GM21529 (cell line): ENCODE measurements around the gene FOCAD.
"Not testable (repeated sequence)": the region's sequence is repeated elsewhere in the genome, so short reads cannot be mapped to it uniquely, and the experiment has no call there.

Source experiments
- ATAC-seq: cut with Tn5 transposase; IDR thresholded peaks from one replicate; pipeline ENCODE4 v1.9.1; 2021; ENCODE audit not compliant: unreplicated experiment

Gene FOCAD, protein sequence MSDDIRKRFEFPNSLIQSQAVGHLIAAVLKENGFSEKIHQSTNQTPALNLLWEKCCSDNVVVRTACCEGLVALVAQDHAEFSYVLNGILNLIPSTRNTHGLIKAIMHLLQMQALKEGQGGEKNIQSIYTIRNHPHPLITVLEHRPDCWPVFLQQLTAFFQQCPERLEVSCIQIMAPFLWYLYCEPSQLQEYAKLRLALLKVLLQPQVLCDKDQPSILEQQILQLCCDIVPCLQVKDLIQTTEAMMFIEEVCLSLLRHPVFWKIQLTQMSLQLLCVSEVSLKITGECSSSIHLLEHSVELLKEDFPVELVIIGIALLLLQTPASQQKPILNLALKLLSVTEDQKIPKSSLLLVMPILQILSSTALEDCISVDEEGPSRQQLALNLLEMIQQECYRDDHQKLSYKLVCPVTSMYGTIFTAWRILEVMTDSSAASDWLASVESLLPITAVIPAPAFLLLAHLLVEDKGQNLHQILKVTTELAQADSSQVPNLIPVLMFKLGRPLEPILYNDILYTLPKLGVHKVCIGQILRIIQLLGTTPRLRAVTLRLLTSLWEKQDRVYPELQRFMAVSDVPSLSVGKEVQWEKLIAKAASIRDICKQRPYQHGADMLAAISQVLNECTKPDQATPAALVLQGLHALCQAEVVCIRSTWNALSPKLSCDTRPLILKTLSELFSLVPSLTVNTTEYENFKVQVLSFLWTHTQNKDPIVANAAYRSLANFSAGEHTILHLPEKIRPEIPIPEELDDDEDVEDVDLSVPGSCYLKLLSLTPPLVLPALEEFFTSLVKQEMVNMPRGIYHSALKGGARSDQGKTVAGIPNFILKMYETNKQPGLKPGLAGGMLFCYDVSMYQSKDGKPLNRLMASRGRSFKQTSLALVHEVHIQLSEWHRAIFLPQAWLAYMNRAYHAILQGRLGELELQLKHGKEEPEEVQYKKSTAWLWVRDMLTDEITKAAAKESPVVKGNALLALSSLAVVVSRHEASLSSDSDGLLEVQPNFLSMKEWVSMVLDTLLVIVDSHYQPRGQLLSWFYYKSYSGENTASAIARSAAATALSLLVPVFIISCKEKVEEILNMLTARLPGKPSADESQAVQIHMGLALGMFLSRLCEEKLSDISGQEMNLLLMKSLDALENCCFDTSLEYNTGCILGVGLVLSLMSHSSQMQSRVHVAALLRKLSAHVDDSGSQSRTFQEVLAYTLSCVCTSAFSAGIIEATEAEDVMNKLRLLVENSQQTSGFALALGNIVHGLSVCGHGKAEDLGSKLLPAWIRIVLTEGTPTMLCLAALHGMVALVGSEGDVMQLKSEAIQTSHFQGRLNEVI (N-terminal part only)

DNA sequence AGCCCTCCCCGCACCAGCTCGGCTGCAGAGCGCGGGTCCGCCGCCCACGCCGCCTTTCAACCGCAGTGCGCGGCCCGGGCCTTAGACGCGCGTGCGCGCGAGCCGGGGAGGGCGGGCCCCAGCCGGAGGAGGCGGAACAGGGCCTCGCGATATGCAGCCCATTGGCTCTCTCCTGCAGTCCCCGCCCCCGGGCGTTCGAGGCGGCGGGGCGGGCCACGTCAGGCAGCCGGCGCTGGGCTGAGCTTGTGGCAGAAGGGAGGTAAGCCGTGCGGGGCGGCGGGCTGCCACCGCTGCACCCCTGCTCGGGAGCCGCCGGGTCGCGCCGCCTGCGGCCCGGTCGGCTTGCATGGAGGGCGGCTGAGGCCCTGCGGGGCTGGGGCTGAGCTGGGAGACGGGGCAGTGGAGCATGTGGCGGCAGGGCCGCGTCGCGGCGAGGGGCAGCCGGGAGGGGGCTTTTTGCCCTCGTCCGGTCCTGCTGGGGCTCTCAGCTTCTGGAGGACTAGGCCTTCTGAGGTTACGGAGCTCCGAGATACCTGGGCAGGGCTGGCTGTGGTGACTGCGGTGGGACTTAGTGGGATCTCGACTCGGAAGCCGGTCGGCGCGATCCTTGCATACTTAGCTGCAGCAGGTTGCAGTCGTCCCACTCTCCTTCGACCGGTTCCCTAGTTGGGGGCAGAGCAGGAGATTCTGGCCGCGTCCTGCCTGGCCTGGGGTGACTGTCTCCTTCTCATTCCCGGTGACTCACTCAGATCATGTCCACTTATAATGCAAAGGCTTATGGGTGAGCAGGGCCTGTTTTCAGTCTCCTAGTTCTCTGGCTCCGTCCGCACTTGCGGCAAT lies at the start of gene FOCAD:
Gene FOCAD (plus strand): TSS at position 225 of the 840 bp plus-strand sequence. CDS start 31,095 bp downstream, outside the sequence.
- ATAC-seq: peak; percentile 97

DNA sequence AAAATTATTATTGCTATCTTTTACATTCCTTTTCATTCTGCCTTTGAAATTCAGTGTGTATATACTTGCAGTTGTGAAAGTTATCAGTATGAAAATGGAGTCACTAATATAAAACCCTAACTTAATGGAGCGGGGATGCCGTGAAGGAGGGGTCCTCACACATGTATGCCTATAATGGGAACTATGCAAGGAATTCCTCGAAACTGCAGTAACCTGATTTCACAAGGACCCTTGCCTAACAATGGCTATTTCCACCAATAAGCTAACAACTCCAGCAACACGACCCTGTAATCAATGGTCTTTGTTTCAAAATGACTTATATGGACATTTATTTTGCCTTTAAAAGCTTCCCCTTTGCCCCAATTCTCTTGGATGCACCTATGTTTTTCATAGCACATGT lies 49.2 kb upstream of the FOCAD start:
- no peak for ATAC-seq

DNA sequence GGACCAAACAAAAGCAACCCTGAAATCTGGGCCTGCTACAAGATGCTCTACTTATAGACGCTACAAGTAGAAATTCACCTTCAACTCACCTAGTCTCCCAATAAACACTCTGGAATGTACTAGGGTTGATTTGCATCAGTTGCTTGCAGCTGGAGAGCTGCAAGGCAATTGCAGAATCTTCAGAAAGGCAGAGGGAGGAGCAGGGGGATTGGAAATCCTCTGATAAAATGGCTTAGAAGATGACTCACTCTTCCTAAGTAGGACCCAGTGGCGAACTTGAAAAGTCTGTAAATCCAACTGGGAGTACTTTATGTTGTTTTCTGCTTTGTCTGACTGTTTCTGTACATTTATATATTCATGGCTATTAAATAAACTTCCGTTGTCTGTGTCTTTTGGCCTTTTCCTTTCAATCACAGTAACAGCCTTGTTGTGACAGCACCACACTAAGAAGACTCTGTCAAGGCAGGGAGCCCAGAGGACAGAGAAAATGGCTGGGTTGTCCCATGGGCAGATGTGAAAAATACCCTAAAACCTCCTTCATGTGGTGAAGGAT lies 47.1 kb upstream of the FOCAD start:
- no peak for ATAC-seq

DNA sequence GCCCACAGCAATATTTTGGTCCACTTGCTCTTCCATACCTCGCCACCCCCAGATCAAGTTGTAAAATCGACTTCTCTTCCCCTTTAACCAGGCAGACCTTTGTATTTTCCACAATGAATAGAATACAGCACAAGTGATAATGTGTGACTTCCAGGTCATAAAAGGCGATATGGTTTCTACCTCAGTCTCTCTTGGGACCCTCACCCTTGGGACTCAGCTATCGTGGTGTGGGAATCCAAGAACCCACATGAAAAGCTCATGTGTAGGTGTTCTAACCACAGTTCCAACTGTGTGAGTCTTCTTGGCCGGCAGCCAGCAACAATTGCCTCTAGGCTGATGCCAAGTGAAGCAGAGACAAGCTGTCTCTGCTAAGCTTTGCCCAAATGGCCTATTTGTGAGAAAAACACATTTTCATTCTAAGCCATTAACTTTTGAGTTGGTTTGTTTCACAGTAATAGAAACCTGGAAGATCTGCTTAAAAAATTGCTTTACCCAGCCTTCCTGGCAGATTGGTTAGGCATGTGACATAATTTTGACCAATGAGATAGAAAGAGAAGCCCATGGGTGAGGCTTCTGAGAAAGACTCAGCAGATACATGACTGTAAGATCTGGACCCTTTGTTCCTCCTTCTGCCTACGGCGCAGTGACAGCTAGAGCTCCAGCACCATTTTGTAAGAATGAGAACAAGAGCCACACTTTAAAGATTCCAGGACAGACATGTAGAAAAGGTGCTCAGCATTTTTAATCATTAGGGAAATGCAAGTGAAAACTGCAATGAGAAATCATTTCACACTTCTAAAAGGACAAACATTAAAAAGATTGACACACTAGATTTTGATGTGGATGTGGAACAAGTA lies 43.5 kb upstream of the FOCAD start:
- ATAC-seq: peak; percentile 83

DNA sequence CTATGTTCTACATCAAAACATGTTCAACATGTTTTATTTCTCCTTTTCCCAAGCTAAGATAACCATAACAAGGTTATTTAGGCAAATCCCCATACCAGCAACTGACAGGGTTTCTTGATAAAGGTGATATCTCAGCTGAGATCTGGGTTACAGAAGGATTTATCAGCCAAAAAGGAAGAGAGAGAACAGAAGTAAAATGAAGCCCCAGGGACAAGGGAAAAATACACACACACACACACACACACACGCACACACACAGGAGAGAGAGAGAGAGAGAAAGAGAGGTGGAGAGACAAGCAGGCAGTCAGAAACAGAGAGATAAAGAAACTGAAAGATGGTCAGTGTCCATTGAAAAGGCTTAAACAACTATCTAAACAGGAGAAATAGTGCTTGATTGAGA lies 42.0 kb upstream of the FOCAD start:
- ATAC-seq: no peak

DNA sequence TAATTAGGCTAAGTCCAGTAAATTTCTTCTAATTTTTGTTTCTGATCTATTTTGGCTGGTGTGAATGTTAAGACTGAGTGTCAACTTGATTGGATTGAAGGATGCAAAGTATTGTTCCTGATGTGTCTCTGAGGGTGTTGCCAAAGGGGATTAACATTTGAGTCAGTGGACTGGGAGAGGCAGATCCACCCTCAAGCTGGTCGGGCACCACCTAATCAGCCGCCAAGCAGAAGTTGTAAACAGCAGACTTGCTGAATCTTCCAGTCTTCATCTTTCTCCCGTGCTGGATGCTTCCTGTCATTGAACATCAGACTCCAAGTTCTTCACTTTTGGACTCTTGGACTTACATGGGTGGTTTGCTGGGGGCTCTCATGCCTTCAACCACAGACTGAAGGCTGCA lies 40.4 kb upstream of the FOCAD start:
- no peak for ATAC-seq

DNA sequence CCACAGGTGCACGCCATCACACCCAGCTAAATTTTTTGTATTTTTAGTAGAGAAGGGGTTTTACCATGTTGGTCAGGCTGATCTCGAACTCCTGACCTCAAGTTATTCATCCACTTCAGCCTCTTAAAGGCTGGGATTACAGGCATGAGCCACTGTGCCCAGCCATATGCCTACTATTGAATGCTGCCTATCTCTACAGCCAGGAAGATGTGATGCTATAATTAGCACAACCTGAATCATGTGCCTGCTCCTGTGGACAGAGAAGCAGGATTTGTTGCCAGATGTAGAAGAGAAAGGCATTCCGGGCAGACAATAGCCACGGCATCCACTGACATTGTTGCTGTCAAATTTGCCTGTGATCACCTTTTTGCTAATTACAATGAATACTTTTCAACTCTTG lies 37.4 kb upstream of the FOCAD start:
- ATAC-seq: no peak

DNA sequence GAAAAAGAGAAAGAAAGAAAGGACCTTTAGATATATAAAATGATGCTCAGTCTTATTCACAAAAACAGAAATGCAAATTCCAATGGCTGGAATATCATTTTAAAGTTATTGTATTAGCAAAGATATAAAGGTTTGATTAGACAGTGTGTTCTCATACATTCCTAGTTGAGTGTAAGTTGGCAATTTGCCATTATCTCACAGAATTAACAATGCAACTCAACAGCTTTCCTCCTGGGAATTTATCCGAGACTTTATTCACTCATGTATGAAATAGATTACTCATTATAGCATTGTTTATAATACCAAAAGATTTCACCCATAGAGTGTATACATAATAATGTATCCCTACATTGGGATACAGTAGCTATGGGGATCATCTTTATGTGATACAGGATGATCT lies 34.7 kb upstream of the FOCAD start:
- no peak for ATAC-seq

DNA sequence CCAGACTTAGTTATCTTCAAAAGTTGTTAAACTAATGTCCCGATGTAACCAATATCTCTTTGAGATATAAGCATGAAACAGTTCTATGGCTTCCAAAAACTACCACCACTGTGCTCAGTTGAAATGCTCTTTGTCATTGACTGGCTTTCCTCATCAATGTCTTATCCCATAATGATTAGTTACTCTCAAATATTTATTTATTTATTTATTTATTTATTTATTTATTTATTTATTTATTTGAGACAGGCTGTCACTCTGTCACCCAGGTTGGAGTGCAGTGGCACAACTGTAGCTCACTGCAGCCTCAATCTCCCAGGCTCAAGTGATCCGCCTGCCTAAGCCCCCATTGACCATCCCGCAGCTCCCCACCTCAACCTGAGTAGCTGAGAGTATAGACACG lies 33.7 kb upstream of the FOCAD start:
- no peak for ATAC-seq

DNA sequence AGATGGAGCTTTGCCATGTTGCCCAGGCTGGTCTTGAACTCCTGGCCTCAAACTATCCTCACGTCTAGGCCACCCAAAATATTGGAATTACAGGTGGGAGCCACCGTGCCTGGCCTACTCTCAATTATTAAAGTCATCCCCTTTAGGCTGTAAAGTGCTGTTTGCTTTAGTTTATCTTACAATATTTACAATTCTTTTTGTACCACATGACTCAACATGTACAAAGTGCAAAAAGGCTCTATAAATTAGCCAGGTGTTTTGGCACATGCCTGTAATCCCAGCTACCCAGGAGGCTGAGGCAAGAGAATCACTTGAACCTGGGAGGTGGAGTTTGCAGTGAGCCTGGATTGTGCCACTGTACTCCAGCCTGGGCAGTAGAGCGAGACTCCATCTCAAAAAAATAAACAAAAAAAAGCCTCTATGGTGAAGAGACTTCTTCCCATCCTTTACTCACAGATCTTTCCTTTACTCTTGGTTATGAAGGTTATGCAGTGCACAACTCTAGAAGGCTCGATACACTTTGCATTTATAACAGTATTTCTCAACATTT lies 33.2 kb upstream of the FOCAD start:
- ATAC-seq: no peak

DNA sequence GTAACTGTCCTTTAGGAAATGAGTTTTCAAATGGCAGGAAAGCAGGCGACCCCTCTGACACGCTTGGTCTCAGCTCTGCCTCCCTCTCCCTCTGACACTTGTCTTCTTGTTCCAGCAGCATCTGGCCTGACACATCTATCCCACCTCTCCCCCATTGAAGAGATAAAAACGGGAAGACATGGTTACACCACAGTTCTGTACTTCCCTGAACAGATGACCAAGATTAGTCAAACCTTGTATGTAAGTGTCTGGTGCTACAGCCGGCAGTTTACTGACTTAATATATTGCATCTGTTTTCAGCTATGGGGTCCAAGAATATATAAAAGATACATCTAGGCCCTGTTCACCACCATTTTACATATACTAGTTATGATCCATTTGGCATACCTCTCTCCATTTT lies 32.1 kb upstream of the FOCAD start:
- no peak for ATAC-seq

DNA sequence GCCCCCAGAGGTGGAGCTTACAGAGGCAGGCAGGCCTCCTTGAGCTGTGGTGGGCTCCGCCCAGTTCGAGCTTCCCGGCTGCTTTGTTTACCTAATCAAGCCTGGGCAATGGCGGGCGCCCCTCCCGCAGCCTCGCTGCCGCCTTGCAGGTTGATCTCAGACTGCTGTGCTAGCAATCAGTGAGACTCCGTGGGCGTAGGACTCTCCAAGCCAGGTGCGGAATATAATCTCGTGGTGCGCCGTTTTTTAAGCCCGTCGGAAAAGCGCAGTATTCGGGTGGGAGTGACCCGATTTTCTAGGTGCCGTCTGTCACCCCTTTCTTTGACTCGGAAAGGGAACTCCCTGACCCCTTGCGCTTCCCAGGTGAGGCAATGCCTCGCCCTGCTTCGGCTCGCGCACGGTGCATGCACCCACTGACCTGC lies 25.8 kb upstream of the FOCAD start:
- ATAC-seq: not testable (repeated sequence)

DNA sequence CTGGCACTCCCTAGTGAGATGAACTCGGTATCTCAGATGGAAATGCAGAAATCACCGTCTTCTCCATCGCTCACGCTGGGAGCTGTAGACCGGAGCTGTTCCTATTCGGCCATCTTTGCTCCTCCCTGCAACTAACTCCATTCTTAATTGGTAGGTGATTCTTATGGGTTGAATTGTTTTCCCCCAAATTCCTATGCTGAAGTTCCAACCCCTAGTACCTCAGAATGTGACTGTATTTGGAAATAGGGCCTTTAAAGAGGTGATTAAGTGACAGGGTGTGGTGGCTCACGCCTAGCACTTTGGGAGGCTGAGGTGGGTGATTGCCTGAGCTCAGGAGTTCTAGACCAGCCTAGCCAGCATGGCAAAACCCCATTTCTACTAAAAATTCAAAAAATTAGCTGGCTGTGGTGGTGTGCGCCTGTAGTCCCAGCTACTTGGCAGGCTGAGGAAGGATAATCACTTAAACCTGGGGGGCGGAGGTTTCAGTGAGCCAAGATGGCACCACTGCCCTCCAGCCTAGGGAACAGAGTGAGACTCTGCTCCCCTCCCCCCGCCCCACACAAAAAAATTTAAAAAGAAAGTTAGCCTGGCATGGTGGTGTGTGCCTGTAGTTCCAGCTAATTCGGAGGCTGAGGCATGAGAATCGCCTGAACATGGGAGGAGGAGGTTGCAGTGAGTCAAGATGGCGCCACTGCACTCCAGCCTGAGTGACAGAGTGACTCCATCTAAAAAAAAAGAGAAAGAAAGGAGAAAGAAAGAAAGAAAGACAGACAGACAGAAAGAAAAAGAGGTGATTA lies 25.2 kb upstream of the FOCAD start:
- no peak for ATAC-seq

DNA sequence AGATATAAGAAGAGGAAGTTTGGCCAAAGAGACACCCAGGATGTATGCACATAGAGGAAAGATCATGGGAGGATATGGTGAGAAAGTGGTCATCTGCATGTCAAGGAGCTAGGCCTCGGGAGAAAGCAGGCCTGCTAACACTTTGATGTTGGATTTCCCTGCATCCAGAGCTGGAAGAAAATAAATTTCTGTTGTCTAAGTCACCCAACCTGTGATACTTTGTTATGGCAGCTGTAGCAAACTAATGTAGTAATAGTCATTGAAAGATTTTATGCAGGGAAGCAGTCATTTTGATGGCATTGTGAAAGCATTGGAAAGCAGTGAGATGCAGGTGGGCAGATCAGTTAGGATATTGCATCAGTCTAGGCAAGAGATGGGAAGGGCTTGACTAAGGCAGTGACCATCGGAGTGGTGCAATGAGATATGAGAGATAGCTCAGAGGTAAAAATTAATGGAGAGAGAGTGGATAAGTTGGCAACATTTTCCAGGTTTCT lies 24.5 kb upstream of the FOCAD start:
- ATAC-seq: no peak

DNA sequence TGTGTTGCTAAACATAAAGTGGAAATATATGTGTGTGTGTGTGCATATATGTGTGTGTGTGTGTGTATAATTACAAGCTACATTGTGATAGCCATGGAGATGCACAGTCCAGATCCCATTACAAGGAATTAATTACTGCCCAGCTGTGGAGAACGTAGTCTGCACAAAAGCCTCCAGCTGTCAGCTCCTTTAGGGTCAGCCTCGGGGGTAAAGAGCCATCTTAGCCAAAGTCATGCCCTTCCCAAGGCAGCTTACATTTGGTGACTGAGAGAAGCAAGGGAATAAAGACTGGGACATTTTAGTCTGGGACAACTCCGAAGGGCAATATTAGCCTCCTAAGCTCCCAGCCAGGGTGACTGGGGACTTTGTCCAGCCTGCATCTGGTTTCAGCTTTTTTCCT lies 21.9 kb upstream of the FOCAD start:
- ATAC-seq: no peak

DNA sequence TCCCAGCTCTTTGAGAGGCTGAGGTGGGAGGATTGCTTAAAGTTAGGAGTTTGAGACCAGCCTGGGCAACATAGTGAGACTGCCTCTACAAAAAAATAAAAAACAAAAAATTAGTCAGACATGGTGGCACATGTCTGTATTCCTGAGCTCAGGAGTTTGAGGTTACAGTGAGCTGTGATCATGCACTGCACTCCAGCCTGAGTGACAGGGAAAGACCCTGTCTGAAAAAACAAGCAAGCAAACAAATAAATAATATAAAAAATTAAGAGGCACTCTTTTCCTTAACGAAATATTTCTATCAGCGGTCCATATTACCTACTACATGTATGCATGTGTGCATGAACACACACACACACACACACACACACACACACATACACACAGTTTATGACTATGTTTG lies 20.9 kb upstream of the FOCAD start:
- ATAC-seq: no peak

DNA sequence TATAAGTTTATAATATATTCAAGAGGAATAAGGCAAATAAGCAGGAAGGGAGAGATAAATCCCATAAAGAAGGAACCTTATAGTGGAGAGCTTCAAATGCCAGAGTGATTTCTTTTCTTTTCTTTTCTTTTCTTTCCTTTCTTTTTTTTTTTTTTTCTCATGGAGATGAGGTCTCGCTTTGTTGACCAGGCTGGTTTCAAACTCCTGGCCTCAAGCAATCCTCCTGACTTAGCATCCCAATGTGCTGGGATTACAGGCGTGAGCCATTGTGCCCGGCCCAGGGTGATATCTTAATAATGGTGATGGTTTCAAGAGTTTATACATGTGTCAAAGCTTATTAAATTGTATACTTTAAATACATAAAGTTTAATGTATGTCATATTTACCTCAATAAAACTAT lies 19.6 kb upstream of the FOCAD start:
- no peak for ATAC-seq

DNA sequence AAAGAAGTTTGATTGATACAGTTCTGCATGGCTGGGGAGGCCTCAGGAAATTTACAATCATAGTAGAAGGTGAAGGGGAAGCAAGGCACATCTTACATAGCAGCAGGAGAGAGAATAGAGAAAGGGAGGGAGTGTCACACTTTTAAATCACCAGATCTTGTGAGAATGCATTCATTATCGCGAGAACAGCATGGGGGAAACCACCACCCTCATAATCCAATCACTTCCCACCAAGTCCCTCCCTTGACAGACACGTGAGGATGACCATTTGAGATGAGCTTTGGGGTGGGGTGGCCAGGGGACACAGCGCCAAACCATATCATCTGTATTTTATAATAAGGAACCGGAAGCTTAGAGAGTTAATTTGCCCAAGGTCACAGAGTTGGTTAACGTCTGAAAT lies 13.7 kb upstream of the FOCAD start:
- no peak for ATAC-seq
